Measurements from ENCODE around the gene SURF4.

The SURF4 gene

GRCh38 chr9:133389562-133389961 lies 13.7 kb upstream of the SURF4 start:
- no peak for TF ChIP-seq CTCF (IDR thresholded peaks at IDR 0.05; ENCODE audit: low read depth, low read length, missing control alignments)
- in situ Hi-C loops (cut with HindIII; ENCODE audit: low sequenced_read_pairs) = no loop called here

GRCh38 chr9:133389025-133389557 lies 13.2 kb upstream of the SURF4 start:
- H3K4me3 ChIP-seq (ENCODE audit: low read depth, low read length) = no peak overlapping the region
- no peak for DNase-seq (ENCODE audit: low read depth)
- in situ Hi-C loops (cut with HindIII; ENCODE audit: low sequenced_read_pairs) = no loop called here
- no peak for TF ChIP-seq CTCF (IDR thresholded peaks at IDR 0.05; ENCODE audit: low read depth, low read length, missing control alignments)

More at GRCh38 chr9:133389562-133389961, 13.7 kb upstream of the SURF4 start:
- H3K4me3 ChIP-seq (ENCODE audit: low read depth, low read length) = no peak overlapping the region
- no peak for DNase-seq (ENCODE audit: low read depth)

GRCh38 chr9:133387680-133388079 lies 11.8 kb upstream of the SURF4 start:
- no peak for DNase-seq (ENCODE audit: low read depth)
- TF ChIP-seq CTCF (IDR thresholded peaks at IDR 0.05; ENCODE audit: low read depth, low read length, missing control alignments) = no peak
- no peak overlapping the region for H3K4me3 ChIP-seq (ENCODE audit: low read depth, low read length)
- in situ Hi-C loops (cut with HindIII; ENCODE audit: low sequenced_read_pairs) = no loop called here

- no peak for TF ChIP-seq CTCF (IDR thresholded peaks at IDR 0.05; ENCODE audit: low read depth, low read length, missing control alignments)
- in situ Hi-C loops (cut with HindIII; ENCODE audit: low sequenced_read_pairs) = no loop called here
- DNase-seq (ENCODE audit: low read depth) = no peak
- H3K4me3 ChIP-seq (ENCODE audit: low read depth, low read length) = no peak overlapping the region
Measured at GRCh38 chr9:133386338-133386737, 10.5 kb upstream of the SURF4 start.

GRCh38 chr9:133385452-133385851 lies 9.6 kb upstream of the SURF4 start:
- H3K4me3 ChIP-seq (ENCODE audit: low read depth, low read length) = no peak overlapping the region
- TF ChIP-seq CTCF (IDR thresholded peaks at IDR 0.05; ENCODE audit: low read depth, low read length, missing control alignments) = no peak
- in situ Hi-C loops (cut with HindIII; ENCODE audit: low sequenced_read_pairs) = no loop called here
- no peak for DNase-seq (ENCODE audit: low read depth)

GRCh38 chr9:133384736-133385321 lies 9.0 kb upstream of the SURF4 start:
- in situ Hi-C loops (cut with HindIII; ENCODE audit: low sequenced_read_pairs) = no loop called here
- TF ChIP-seq CTCF (IDR thresholded peaks at IDR 0.05; ENCODE audit: low read depth, low read length, missing control alignments) = no peak
- H3K4me3 ChIP-seq (ENCODE audit: low read depth, low read length) = no peak overlapping the region
- DNase-seq (ENCODE audit: low read depth) = no peak
